HUDEP-2 (cell line): ENCODE measurements around the gene TROAP.
"Not testable (repeated sequence)": the region's sequence is repeated elsewhere in the genome, so short reads cannot be mapped to it uniquely, and the experiment has no call there.

Experiments used
- DNase-seq, 76 experiments: peaks; one replicate each; lab custom pipeline; 2025; ENCODE audit not compliant: unreplicated experiment in 76 of 76; lab: John Stamatoyannopoulos, UW

The TROAP gene

GRCh38 chr12:49366096-49366651 lies 43.1 kb downstream of the TROAP start:
- DNase-seq = peak in 8 of 76 experiments; percentile 40 to 65 (median 52)

- peak in 72 of 76 experiments; percentile 24 to 85 (median 72) for DNase-seq
Observed at GRCh38 chr12:49366652-49367380, 43.8 kb downstream of the TROAP start.

- peak in 5 of 76 experiments; percentile 51 to 84 (median 75) for DNase-seq
Observed at GRCh38 chr12:49367381-49368239, 44.6 kb downstream of the TROAP start, which contains the start of gene SPATS2. TSS of gene SPATS2 (plus strand) at chr12:49367462. CDS start at chr12:49461013, 93,551 bp downstream.

- no peak for DNase-seq
Observed at GRCh38 chr12:49368240-49368600, 45.2 kb downstream of the TROAP start.

- DNase-seq = peak in 21 of 76 experiments; percentile 5 to 42 (median 22)
Observed at GRCh38 chr12:49369411-49370145, 46.5 kb downstream of the TROAP start.

GRCh38 chr12:49370539-49370938 lies 47.5 kb downstream of the TROAP start:
- DNase-seq = no peak

- DNase-seq = no peak
Observed at GRCh38 chr12:49375406-49375805, 52.4 kb downstream of the TROAP start.

GRCh38 chr12:49377386-49377785 lies 54.3 kb downstream of the TROAP start:
- no peak for DNase-seq

GRCh38 chr12:49380184-49380583 lies 57.1 kb downstream of the TROAP start:
- not testable (repeated sequence) for DNase-seq
